GM18873 (cell line): ENCODE results near the gene SORCS2.

ENCODE experiments used
- ATAC-seq: cut with Tn5 transposase; IDR thresholded peaks from one replicate; pipeline ENCODE4 v1.9.1; 2021; ENCODE audit warnings: mild to moderate bottlenecking, moderate library complexity, moderate number of reproducible peaks; ENCODE audit not compliant: unreplicated experiment, low FRiP score

SORCS2 gene

DNA sequence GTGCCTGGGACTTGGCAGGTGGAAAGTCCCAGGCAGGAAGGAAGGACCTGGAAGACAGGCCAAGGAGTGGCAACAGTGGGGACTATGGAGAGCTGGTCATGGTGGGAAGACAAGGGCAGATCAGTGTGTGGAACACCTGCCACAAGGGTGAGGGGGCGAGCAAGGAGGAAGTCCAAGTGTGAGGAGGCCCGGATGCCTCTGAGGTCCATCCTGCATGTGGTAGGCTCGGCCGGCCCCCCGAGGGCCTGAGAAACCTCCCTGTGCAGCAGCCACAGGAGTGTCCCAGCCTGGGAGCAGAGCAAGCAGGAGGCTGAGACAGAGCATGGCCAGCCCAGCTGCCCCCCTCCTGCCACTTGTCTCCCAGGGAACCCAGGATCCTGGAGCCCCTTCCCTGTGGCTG, 282.9 kb downstream of the SORCS2 start:
- no peak for ATAC-seq

DNA sequence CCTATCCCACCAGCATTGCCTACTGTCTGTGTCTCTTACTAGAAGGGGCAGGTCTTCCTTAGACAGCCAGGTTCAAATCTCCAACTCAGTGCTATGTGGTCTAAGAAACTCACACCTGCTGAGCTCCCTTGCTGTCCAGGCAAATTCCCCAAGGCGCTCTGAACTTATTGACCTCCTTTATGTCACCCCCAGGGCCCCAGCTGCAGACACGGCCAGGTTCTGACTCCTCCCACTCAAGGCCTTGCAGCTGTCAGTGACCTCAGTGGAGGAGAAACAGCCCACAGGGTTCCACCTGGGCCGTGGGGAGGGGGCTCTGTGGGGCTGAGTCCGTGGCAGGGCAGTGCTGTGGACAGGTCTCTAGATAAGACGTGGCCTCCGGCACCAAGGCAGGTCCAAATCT, 284.5 kb downstream of the SORCS2 start:
- ATAC-seq: no peak

DNA sequence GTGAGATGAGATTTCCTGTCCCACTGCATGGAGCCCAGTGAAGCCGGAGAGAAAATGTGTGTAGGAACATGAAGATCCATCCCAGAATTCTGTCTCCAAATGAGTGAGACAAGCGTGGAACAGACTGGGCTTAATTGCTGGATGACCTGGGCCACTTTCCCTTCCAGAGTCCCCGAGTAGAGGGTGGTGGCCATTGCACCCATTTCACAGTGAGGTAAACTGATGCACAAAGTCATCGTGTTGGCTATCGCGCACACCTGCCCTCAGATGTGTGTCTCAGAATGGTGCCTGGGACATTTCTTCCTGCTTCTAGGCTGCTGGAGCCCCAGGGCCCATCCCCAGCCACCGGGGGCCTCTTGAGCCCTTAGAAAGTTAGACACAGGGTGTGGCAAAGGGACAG, 285.4 kb downstream of the SORCS2 start:
- no peak for ATAC-seq

DNA sequence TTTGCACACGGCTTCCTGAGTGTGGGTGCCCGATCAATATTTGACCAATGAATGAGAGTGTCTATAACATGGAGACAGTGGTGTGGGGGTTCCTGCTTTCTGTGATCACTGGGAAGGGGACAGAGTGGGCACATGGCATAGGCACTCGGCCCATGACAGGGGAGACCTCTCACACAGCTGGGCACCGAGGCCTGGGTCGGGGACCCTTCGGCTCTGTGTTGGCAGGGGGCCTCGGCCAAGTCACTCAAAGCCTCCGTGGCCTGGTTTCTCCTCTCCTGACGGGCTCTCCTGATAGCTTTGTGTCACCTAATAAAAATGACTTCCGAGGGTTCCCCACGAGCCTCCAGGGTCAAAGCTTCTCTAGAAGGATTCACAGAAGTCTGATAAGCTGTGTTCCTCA, 286.3 kb downstream of the SORCS2 start:
- no peak for ATAC-seq

DNA sequence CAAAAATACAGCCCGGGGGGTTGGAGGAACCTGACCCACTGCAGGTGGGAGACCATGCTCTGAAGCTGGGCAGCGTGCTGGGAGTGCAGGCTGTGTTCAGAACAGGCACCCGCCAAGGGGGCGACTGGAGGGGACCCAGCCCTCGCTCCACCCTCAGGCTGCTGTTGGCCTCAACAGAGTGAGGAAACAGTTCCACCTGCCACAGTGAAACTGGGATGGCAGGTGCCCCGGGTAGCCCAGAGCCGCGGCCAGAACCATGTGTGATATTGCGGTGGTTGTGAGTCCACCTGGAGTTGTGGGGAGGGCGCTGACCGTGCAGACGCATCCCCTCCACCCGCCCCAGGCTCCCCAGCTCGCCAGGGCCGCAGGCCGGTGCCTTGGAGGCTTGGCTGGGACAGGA, 288.1 kb downstream of the SORCS2 start:
- no peak for ATAC-seq

DNA sequence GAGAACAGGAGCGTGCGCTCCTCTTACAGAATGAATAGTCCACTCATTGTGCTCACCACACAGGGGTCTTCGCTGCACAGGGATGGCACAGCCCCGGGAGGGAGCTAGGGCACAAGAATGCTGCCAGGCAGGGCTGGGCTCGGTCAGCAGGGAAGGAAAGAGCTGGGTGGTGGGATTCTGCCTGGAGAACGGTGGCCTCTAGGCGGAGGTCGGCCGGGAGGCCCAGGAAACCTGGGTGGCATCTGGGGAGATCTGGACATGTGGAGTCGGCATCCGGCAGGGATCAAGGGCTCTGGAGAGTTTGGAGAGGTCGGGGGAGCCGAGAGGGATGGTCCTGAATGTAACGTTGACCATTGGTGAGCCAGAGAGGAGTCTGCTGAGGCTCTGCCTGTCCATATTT, 288.9 kb downstream of the SORCS2 start:
- ATAC-seq: no peak

DNA sequence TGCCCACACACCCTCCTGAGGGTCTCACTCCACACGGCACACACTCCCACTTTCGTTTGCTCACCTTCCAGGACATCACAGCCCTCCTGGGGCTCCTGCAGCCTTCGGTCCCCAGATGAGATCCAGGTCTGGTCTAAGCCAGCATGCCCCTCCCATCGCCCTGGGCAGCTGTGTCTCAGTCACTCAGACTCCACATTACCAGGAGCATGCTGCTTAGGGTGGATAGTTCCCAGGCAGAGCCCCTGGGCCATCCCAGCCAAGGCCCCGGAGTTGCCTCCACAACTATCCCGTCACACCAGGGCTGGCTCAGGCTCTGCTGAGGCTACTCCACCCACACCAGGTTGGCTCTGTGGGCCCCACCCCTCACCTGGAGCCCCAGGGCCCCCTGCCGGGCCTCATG, 292.8 kb downstream of the SORCS2 start:
- no peak for ATAC-seq

DNA sequence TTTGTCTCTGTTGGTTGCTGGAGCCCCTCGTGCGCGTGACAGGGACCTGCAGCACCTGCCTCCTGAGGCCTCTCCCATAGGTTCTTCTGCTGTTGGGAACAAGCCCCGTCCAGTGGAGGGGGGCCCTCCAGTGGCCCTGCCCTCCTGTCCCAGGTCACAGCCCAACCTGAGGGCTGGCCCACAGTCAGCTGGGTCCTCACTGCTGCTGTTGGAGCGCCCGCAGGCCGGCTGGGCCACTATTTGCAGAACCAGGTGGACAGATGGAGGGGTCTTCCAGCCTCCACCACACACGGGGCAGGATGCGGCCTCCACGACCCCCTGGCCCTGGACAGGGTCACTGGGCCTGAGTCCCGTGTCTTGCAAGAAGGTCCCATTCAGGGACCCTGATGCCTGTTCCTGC, 293.8 kb downstream of the SORCS2 start:
- ATAC-seq: no peak

DNA sequence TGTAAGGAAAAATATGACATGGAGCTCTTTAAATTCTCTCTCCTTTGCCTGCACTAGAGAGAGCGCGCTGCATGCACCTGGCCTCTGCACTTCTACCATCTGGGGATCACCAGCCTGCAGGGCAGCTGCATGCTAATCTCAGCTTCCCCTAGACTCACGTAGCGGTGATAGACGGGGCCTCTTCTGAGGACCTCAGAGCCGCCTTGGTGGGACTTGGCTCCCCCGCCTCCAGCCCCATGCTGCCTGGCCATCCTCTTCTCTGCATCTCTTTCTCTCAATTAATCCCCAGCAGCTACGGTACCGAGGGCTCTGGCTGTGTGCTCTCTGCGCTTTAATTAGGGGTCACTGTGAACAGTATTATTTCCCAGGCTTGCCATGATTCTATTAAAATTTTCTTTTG, 295.2 kb downstream of the SORCS2 start:
- no peak for ATAC-seq

DNA sequence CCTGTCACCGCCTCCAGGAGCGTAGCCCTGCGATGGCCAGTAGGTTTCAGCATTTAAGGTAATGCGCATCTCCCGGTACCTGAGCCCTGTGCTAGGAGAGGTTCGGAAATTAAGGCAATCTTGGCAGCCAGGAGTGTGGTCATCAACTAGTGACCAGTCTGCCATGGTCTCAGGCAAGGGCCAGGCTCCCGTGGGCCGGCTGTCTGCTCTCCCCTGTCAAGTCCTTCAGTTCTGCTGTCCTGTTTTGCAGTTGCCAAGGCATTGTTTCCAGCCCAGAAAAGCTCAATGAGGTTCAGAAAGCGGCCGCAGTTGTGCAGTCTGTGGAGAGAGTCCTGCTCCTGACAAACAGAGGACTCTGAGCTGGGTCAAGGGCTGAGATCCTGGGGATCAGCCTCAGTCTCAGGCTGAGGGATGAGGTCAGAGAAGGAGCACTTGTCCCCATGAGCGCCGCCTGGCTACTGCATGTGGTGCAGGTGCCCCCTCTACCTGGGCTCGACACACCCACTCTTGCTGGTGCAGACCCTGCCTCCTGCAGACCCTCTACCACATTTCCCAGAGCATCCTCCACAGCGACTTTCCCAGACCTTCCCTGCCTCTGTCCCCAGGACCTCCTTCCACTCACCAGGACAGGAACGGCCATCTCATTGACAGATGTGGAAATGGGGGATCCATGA, 295.8 kb downstream of the SORCS2 start:
- ATAC-seq: no peak

DNA sequence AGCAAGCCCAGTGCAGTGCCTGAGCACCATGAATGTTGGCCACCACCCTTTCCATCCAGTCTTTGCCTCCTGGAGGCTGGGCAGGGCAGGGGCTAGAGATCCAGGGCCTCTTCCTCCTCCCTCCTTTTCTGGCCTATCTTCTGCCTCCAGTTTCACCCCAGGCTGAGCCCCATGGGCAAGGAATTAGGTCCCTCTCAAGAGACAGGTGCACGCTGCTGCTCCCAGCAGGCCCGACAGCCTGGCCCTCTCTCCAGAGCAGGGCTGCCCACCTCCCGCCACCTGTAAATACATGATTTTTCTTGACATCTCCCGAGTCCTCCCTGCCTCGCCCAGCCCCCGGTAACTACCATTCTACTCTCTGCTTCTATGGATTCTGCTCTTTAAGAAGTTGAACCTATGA, 299.6 kb downstream of the SORCS2 start:
- no peak for ATAC-seq

DNA sequence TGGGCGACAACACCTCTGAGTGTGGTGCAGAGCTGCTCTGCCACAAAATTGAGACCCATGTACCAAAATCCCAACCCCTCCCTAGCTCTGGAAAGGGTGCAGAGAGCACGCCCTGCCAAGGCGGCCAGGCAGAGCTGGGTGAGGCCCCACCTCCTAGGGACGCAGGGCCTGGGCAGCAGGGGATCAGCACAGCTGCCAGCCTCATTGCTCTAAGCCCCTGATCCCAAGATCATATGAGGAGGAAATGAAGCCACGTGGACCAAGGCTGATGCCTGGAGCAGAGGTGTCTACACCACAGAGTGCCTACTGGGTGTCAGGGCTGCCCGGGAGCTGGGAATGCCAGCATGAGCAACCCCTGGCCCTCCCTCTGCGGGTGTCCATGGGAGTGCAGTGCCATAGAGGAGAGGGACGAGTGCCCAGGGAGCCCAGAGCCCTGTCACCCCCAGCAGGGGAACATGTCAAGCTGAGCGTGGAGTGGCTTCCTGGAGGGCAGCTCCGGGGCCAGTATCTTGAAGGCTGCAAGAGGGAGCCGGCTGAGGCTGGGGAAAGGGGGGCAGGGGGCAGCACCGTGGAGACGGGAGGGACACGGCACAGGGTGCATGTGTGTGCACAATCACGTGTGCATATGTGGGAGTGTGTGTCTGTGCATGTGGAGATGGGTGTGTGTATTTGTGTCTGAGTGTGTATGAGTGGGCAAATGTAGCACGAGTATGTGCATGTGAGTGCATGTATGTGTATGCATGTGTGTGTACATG, 306.3 kb downstream of the SORCS2 start:
- no peak for ATAC-seq

DNA sequence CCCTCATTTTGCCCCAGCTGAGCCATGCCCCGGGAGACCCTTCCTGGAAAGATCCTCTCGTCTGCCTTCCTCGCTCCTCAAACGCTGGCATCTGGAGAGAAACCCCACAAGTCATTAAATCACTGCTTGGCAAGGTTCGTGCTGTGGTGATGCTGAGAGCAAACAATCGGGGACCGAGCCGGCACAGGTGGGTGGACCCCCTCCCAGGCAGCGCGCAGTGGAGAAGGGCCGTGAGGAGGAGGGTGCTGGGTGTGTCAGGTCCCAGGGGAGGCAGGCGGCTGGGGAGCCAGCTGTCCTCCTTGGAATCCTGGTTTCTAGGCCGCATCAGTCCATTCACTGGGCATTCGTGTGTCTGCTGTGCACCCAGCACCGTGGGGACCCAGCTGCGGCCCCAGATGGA, 307.3 kb downstream of the SORCS2 start:
- no peak for ATAC-seq

DNA sequence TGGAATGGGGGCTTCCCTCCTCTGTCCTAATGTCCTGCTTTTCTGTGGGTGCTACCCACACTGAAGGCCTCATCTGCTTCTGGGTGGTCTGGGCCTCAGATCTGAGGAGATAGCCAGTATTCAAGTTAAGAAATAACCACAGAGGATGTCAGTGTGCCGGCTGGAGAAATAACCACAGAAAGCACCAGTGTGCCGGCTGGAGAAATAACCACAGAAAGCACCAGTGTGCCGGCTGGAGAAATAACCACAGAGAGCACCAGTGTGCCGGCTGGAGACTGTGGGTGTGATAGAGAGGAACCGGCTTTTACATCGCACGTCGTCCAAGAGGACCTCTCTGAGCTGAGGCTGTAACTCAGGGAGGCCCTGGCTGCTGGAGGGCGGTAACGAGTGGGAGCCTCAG, 308.1 kb downstream of the SORCS2 start:
- ATAC-seq: no peak

DNA sequence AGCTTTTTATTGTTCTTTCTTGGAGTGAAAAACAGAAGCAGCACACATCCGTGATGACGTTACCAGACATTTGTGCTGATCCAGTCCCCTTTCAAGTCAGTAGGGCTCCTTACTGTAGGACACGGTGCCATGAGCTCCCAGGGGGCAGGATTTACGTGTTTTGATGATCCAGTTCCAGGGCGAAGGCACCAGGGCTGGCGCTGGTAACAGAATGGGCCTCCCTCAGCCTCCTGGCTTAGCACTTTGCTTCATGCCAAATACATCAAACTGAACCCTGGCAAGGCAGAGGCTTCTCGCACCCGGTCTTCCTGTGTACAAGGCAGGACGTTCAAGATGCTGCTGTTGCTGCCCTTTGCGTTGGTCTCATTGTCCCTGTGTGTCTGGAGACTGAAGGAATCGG, 309.0 kb downstream of the SORCS2 start:
- no peak for ATAC-seq

DNA sequence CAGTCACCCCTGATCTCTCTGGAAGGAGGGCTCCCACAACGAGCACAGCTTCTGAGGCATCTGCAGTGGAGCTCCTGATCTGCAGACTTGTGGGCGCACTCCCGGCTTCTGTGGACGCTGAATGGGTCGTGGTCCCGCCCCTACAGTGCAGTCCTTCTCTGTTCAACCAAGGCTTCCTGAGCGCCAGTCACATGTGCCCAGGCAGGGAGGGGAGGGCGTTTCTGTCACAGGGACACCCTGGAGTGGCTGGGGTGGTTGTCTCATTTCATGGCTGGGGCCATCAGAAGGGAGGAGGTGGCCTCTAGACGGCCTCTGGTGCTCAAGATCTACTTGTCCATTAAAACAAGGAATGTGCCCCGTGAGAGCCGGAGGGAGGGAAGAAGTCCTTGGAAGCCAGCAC, 309.5 kb downstream of the SORCS2 start:
- ATAC-seq: no peak

DNA sequence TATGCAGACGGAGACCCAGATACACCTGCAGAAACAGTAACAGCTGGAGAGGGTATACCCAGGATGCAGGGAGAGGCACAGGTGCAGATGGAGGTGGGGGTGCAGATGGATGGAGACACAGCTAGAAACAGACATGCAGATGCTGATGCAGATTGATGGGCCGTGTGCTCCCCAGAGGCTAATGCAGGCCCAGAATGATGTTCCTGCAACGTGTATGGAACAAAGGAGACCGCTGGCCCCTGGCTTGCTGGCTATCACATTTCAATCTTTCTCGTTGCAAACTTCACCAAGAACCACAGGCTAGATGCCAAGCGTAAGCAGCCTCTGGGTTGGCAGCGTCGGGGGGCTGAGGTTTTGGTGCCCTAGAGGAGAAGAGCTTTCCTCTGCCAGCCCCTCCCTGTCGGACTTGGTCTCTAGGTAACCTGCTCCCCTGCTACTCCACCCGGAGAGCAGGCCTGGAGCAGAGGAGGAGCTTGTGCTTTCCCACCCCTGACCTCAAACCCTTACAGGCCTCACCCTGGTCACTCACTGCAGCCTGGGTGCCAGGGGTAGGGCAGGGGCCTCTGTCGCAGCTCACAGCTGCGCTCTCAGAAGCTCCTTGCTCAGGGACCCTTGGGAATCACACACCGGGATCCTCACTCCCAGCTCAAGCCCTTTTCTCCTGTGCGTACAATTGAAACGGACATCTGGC, 311.4 kb downstream of the SORCS2 start:
- ATAC-seq: no peak

DNA sequence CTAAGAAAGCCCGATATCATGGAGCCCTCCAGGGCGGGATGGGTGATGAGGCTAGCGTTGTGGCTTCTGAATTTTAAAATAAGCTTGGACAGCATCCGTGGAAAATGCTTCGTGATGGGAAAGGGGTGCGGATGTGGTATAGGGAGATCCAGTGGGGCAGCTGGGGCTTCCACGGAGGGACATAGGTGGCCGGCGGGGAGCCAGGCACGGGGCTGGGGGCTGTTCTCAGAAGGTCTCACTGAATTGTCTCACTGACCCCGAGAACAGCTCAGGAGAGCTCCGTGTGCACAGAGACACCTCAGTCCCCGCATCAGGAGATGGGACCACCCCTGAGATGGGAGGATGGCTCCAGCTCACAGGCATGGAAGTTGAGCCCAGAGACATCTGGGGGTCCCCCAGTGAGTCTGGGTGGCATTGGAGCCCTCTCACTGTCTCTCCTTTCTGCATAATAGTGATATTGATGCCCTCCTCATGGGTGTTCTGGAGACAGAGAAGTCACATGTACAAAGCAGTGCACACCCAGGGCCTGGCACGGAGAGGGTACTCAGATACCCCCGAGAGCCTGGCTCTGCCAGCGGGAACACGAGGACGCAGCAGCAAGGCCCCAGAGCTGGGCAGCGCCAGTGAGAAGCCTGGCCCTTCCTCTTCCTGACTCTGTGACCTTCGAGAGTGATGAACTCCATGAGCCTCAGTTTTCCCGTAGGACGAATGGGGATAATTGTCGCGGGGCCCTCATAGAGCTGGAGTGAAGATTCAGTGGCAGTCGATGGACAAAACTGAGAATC, 313.0 kb downstream of the SORCS2 start:
- no peak for ATAC-seq

DNA sequence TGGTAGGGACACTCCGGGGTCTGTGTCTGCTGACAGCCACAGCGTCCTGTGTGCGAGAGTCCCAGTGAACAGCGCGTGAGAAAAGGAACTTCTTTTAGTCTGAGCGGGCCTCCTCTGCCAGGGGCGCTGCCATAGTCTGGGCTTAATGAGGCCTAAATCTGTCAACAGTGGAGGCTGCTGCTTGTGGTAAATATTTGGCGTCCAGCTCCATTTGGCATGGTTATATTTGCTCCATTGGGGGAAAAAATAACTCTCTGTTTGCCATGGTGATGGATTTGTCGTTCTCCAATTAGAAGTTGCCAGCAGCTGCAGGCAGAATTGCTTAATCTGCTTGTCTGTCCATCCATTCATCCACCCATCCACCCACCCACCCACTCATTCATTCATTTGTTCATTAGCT, 313.8 kb downstream of the SORCS2 start:
- ATAC-seq: no peak

DNA sequence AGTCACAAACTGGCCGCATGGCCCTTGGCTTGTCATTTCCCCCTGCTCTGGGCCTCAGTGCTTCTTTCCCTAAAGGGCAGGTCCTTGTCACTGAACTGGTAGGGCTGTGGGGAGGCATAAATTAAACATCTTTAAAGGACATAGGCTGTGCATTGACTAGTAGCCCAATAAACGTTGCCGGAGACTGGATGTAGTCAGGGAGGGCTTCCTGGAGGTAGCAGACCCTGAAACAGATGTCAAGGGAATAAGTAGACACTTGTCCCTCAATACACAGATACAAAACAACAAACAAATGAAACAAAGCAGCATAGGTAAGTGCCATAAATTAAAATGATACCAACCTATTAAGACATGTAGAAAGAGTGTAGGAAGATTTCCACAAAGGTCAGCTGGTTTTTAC, 314.2 kb downstream of the SORCS2 start:
- ATAC-seq: no peak

DNA sequence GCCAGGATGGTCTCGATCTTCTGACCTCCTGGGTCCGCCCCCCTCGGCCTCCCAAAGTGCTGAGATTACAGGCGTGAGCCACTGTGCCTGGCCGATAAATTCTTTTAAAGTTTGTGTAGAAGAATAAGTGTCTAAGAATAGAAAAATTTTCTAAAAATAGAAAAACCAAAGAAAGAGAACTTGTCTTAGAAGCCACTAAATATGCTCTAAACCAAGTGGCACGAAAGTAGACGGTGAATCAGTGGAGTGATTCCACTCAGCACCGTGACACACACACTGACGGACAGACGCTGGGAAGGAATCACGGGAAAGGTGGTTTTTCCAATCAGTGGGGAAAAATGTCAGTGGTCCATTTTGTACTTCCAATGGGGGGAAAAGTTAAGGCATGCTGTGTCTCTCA, 315.0 kb downstream of the SORCS2 start:
- no peak for ATAC-seq
